GM13976 (cell line): ENCODE data around the gene EPHA8.

ENCODE experiments used
- DNase-seq: peaks from one replicate; pipeline ENCODE4 v3.0.0; 2012; ENCODE audit warnings: low spot score
- in situ Hi-C: fragments of 300-500 bp; cut with MboI; formaldehyde crosslinking; loops from one replicate; pipeline ENCODE4 v1.12.0; 2022; ENCODE audit warnings: low sequenced_read_pairs, mixed read lengths, inconsistent platforms; ENCODE audit not compliant: unreplicated experiment
- TF ChIP-seq, protein P1 (sequence below): IDR thresholded peaks from 2 replicates; pipeline ENCODE4 v1.5.1; 2012; ENCODE audit warnings: borderline replicate concordance, mild to moderate bottlenecking; ENCODE audit not compliant: insufficient read depth; ENCODE audit errors: extremely low read depth, missing control alignments, control extremely low read depth

EPHA8 gene

DNA sequence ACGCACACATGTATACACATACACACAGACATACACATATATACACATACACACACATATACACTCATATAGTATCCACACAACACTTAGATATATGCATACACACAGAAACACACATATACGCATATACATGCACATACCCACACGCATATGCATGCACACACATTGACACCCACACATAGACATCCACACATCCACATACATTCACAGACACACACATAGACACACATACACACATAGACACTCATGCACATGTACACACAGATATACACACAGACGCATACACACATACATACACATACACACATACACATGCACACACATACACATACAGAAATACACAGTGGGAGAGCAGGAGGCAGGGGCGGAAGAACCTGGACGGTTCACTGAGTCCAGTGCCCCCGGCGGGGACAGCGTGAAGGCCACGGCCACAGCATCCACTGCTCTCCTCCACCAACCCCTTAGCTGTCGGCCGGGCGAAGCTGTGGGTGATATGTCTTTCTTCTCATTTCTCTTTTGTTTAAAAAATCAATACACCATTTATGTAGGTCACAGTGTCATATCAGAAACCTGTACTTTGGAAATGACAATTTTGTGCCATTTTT is 86.9 kb downstream of the EPHA8 start:
- in situ Hi-C loops = no loop called here
- TF ChIP-seq, protein P1, sequence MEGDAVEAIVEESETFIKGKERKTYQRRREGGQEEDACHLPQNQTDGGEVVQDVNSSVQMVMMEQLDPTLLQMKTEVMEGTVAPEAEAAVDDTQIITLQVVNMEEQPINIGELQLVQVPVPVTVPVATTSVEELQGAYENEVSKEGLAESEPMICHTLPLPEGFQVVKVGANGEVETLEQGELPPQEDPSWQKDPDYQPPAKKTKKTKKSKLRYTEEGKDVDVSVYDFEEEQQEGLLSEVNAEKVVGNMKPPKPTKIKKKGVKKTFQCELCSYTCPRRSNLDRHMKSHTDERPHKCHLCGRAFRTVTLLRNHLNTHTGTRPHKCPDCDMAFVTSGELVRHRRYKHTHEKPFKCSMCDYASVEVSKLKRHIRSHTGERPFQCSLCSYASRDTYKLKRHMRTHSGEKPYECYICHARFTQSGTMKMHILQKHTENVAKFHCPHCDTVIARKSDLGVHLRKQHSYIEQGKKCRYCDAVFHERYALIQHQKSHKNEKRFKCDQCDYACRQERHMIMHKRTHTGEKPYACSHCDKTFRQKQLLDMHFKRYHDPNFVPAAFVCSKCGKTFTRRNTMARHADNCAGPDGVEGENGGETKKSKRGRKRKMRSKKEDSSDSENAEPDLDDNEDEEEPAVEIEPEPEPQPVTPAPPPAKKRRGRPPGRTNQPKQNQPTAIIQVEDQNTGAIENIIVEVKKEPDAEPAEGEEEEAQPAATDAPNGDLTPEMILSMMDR = no peak
- DNase-seq = no peak

DNA sequence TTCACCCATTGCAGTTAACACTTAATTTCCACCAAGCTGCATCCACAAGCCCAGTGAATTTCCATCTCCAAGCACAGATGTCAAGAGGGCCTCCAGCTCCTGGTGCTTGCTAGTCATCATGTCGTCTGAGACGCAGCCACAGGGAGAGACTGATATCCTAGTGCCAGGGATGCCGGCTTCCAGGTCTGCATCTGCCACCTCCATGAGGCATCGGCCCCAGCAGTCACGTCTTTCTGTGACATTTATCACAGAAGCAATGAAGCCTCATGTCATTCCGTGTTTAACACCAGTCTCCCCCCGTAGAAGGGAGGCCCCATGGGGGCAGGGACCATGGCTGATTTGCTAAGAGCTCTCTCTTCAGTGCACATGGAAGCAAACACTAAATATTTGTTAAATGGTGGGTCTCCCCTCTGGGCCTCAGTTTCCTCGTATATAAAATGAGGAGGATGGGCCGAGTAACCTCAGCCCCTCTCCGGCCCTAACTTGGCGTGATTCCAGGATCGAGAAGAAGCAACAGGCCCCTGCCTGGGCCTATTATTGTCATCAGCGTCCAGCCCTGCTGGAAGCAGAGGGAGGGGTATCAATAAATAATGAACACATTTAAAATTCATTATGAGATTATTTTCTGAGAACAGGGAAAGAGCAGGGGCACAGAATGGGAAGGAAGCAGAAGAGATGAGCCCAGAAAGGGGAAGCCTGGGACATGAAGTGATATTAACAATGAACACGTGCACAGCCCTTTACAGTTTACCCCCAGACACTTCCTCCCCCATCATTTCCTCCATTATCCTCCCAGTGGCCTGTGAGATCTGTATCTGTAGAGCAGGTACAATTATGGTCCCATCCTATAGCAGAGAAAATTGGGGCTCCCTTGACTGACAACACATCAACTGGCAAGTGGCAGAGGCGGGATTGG is 88.9 kb downstream of the EPHA8 start:
- DNase-seq = no peak
- in situ Hi-C loops = no loop called here
- TF ChIP-seq, protein P1 = no peak

DNA sequence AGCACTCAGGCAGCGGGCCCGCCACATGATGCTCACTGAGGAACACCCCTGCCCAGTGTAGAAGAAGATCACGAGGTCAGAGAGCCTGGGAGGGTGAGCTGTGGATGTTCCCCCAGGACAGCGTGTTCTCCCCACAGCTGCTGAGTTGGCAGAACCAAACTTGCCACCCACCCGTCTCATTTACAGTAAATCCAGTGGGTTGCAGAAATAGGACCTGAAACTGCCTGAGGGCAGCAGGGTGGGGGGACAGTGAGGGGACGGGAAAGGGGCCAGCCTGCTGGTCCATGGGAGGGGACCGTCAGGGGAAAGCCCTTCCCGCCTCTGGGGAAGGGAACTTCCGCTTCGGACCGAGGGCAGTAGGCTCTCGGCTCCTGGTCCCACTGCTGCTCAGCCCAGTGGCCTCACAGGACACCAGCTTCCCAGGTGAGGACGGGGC is 89.6 kb downstream of the EPHA8 start, which contains the start of gene C1QB:
Gene C1QB, plus strand, starts transcription at position 356 of the 436 bp plus-strand sequence. CDS start 6,227 bp downstream, outside the sequence.
- in situ Hi-C loops = no loop called here
- no peak for DNase-seq
- TF ChIP-seq, protein P1 = no peak
